MM.1S (cell line): Measurements from ENCODE around the gene DNAH11.

Experiments used
- DNase-seq: peaks from one replicate; pipeline ENCODE4 v3.0.0-alpha.2; 2015
- H2AFZ ChIP-seq: fragments of 300-600 bp; sonication (generic); 2 replicates; pipeline ENCODE4 v1.6.0; 2016; ENCODE audit warnings: antibody characterized with exemption, low read length
- H3F3A ChIP-seq: fragments of 300-600 bp; sonication (generic); 2 replicates; pipeline ENCODE4 v1.6.1; 2016; ENCODE audit warnings: mild to moderate bottlenecking, antibody characterized with exemption, low read length, moderate library complexity, mixed read lengths; ENCODE audit not compliant: insufficient read depth
- H3K27ac ChIP-seq: fragments of 300-600 bp; sonication (generic); 2 replicates; pipeline ENCODE4 v1.5.1; 2016; ENCODE audit warnings: mild to moderate bottlenecking, low read length
- H3K27me3 ChIP-seq: fragments of 300-600 bp; sonication (generic); replicated peaks from 2 replicates; pipeline ENCODE4 v1.6.0; 2016; ENCODE audit warnings: low read length; ENCODE audit not compliant: insufficient read depth
- H3K36me3 ChIP-seq: fragments of 300-600 bp; sonication (generic); replicated peaks from 2 replicates; pipeline ENCODE4 v1.6.1; 2016; ENCODE audit warnings: mild to moderate bottlenecking, low read length, mixed read lengths; ENCODE audit not compliant: insufficient read depth
- H3K4me1 ChIP-seq: fragments of 300-600 bp; sonication (generic); 2 replicates; pipeline ENCODE4 v1.6.1; 2016; ENCODE audit warnings: low read length, mixed read lengths
- H3K4me2 ChIP-seq: fragments of 300-600 bp; sonication (generic); 2 replicates; pipeline ENCODE4 v1.6.0; 2016; ENCODE audit warnings: low read depth, low read length
- H3K4me3 ChIP-seq: fragments of 300-600 bp; sonication (generic); 2 replicates; pipeline ENCODE4 v1.5.1; 2016; ENCODE audit warnings: low read length, mixed read lengths
- H3K79me2 ChIP-seq: fragments of 300-600 bp; sonication (generic); 2 replicates; pipeline ENCODE4 v1.6.1; 2016; ENCODE audit warnings: mixed run types, low read length, mixed read lengths
- H3K9ac ChIP-seq: fragments of 300-600 bp; sonication (generic); 2 replicates; pipeline ENCODE4 v1.6.1; 2016; ENCODE audit warnings: low read length, mixed read lengths
- H3K9me2 ChIP-seq: fragments of 300-600 bp; sonication (generic); replicated peaks from 2 replicates; pipeline ENCODE4 v1.6.1; 2016; ENCODE audit warnings: mild to moderate bottlenecking, low read length, mixed read lengths; ENCODE audit not compliant: insufficient read depth
- H3K9me3 ChIP-seq: fragments of 300-600 bp; sonication (generic); replicated peaks from 2 replicates; pipeline ENCODE4 v1.6.1; 2016; ENCODE audit warnings: mild to moderate bottlenecking, low read length, mixed read lengths; ENCODE audit not compliant: insufficient read depth
- H4K20me1 ChIP-seq: fragments of 300-600 bp; sonication (generic); 2 replicates; pipeline ENCODE4 v1.6.1; 2016; ENCODE audit warnings: mild to moderate bottlenecking, low read length, moderate library complexity, mixed read lengths; ENCODE audit not compliant: insufficient read depth
- EZH2 ChIP-seq: fragments of 300-600 bp; sonication (generic); optimal IDR thresholded peaks from 2 replicates; pipeline ENCODE3; 2017; ENCODE audit warnings: low read depth, mild to moderate bottlenecking, antibody characterized with exemption, low read length, mixed read lengths
- EZH2phosphoT487 ChIP-seq: fragments of 300-600 bp; sonication (generic); IDR thresholded peaks from 2 replicates; pipeline ENCODE4 v1.6.1; 2018; ENCODE audit warnings: antibody characterized with exemption, low read length
- TF ChIP-seq, protein P1 (sequence below): fragments of 300-600 bp; sonication (generic); IDR thresholded peaks from 2 replicates; pipeline ENCODE4 v1.5.1; 2016; ENCODE audit warnings: antibody characterized with exemption, low read length, mixed read lengths

DNAH11 gene

GRCh38 chr7:21912931-21913780, 370.3 kb downstream of the DNAH11 start:
- no peak overlapping the region for H2AFZ ChIP-seq
- no peaks in the 10 kb centered on the region for H3K9me2 ChIP-seq
- no peaks in the 10 kb centered on the region for H3K9me3 ChIP-seq
- no peak for TF ChIP-seq EZH2
- TF ChIP-seq, protein P1, sequence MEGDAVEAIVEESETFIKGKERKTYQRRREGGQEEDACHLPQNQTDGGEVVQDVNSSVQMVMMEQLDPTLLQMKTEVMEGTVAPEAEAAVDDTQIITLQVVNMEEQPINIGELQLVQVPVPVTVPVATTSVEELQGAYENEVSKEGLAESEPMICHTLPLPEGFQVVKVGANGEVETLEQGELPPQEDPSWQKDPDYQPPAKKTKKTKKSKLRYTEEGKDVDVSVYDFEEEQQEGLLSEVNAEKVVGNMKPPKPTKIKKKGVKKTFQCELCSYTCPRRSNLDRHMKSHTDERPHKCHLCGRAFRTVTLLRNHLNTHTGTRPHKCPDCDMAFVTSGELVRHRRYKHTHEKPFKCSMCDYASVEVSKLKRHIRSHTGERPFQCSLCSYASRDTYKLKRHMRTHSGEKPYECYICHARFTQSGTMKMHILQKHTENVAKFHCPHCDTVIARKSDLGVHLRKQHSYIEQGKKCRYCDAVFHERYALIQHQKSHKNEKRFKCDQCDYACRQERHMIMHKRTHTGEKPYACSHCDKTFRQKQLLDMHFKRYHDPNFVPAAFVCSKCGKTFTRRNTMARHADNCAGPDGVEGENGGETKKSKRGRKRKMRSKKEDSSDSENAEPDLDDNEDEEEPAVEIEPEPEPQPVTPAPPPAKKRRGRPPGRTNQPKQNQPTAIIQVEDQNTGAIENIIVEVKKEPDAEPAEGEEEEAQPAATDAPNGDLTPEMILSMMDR, result no peak
- TF ChIP-seq EZH2phosphoT487, result no peak
- peaks cover 20% of the 10 kb centered on the region for H3K79me2 ChIP-seq
- DNase-seq, result no peak
- H3K4me3 ChIP-seq, result no peak overlapping the region
- no peaks in the 10 kb centered on the region for H3F3A ChIP-seq
- H3K4me1 ChIP-seq, result no peaks in the 10 kb centered on the region
- no peak overlapping the region for H3K4me2 ChIP-seq
- no peaks in the 10 kb centered on the region for H3K27me3 ChIP-seq
- H3K36me3 ChIP-seq, result no peaks in the 10 kb centered on the region
- no peaks in the 10 kb centered on the region for H4K20me1 ChIP-seq
- H3K9ac ChIP-seq, result no peak overlapping the region
- no peak overlapping the region for H3K27ac ChIP-seq

GRCh38 chr7:21914671-21915070, 371.8 kb downstream of the DNAH11 start:
- no peak overlapping the region for H3K4me2 ChIP-seq
- H3K4me1 ChIP-seq, result no peaks in the 10 kb centered on the region
- no peak overlapping the region for H3K27ac ChIP-seq
- no peaks in the 10 kb centered on the region for H3K9me3 ChIP-seq
- H3K79me2 ChIP-seq, result peaks cover 34% of the 10 kb centered on the region
- H3K4me3 ChIP-seq, result no peak overlapping the region
- H2AFZ ChIP-seq, result no peak overlapping the region
- H4K20me1 ChIP-seq, result no peaks in the 10 kb centered on the region
- H3F3A ChIP-seq, result no peaks in the 10 kb centered on the region
- H3K9ac ChIP-seq, result no peak overlapping the region
- H3K27me3 ChIP-seq, result no peaks in the 10 kb centered on the region
- no peaks in the 10 kb centered on the region for H3K9me2 ChIP-seq
- no peak for DNase-seq
- H3K36me3 ChIP-seq, result no peaks in the 10 kb centered on the region
- TF ChIP-seq EZH2phosphoT487, result no peak
- no peak for TF ChIP-seq EZH2
- TF ChIP-seq, protein P1, result no peak

GRCh38 chr7:21915140-21915539, 372.3 kb downstream of the DNAH11 start:
- Histone ChIP-seq H3K9me3 (no peaks in the 10 kb centered on the region), H3K27me3 (no peaks in the 10 kb centered on the region), H3K9me2 (no peaks in the 10 kb centered on the region), H4K20me1 (no peaks in the 10 kb centered on the region), H3K36me3 (no peaks in the 10 kb centered on the region), H3K9ac (no peak overlapping the region), H3K4me2 (no peak overlapping the region), H2AFZ (no peak overlapping the region), H3K4me3 (no peak overlapping the region), H3F3A (no peaks in the 10 kb centered on the region), H3K4me1 (no peaks in the 10 kb centered on the region), H3K79me2 (peaks cover 39% of the 10 kb centered on the region), H3K27ac (no peak overlapping the region)
- TF ChIP-seq, protein P1, result no peak
- TF ChIP-seq EZH2 (no peak), EZH2phosphoT487 (no peak)
- DNase-seq, result no peak
